ENCODE data around the gene CDK5.

DNA sequence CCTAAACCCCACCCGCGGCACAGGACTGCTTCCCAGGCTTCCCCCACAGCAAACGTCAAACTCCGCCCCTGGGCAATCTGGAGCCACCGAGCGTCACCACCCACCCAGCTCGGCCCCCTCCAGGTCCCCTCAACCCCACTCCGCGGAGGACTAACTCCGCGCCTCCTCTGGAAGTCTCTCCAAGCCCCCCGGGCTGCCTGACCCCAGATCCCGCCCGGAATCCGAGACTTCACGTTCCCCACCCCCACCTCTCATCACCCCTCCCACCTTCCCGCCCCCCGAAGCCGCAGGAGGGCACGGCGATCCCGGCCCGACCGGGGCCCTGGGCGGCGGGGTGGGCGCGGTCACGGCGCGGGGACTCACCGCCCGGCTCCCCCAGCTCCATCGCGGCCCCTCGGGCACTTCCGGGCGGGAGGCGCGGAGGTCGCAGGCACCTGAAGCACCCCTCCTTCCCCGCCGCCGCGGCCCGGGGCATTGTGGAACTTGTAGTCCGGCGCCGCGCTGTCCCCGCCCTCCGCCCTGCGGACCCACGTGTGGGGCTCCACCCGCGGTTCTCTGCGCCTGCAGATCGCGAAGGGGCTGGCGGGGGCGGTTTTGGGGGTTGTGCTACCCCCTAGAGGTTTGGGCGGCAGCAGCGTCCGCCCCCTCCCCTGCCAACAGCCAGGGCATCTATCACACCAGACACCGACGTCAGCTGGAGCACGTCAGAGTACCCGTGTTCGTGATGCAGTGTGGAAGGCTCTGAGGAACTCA is 25.6 kb upstream of the CDK5 start, which contains the start of gene TMUB1:
- TF ChIP-seq POLR2A (IDR thresholded peaks at IDR 0.05): peak in 1 of 4 donors; percentile 70
- no peak for TF ChIP-seq CTCF (IDR thresholded peaks at IDR 0.05)
- TF ChIP-seq POLR2AphosphoS5 (IDR thresholded peaks at IDR 0.05): peak; percentile 10 to 64
- no peak for TF ChIP-seq EP300 (IDR thresholded peaks at IDR 0.05)

Measured in upper lobe of left lung (tissue), 4 donors.